Central memory CD8-positive, alpha-beta T cell (primary cell): ENCODE data around the gene SGMS2.
"Not testable (repeated sequence)": the region's sequence is repeated elsewhere in the genome, so short reads cannot be mapped to it uniquely, and the experiment has no call there.

Experiments used
- ATAC-seq: fragments of 150-1000 bp; cut with Tn5 transposase; replicated peaks from 2 replicates; pipeline ENCODE4 v1.10.0; 2022; ENCODE audit warnings: mild to moderate bottlenecking, moderate FRiP score, moderate number of reproducible peaks; ENCODE audit not compliant: poor library complexity, severe bottlenecking; ENCODE audit errors: extremely low read depth
- DNase-seq, 2 donors: peaks; one replicate each; pipeline ENCODE4 v3.0.0; 2021; ENCODE audit warnings: low spot score in 2 of 2
- H3K27ac Mint-ChIP-seq: one replicate; pipeline ENCODE4 v1.8.0; 2022; ENCODE audit warnings: low read depth, mild to moderate bottlenecking, moderate library complexity, mixed read lengths
- H3K27me3 Mint-ChIP-seq: one replicate; pipeline ENCODE4 v1.8.0; 2022; ENCODE audit warnings: mixed read lengths
- H3K36me3 Mint-ChIP-seq: one replicate; pipeline ENCODE4 v1.8.0; 2022; ENCODE audit warnings: mild to moderate bottlenecking, moderate library complexity, mixed read lengths; ENCODE audit not compliant: insufficient read depth
- H3K4me1 Mint-ChIP-seq: one replicate; pipeline ENCODE4 v1.8.0; 2022; ENCODE audit warnings: mixed read lengths
- H3K4me3 Mint-ChIP-seq: one replicate; pipeline ENCODE4 v1.8.0; 2022; ENCODE audit warnings: mild to moderate bottlenecking, moderate library complexity, mixed read lengths
- H3K9me3 Mint-ChIP-seq: one replicate; pipeline ENCODE4 v1.8.0; 2022; ENCODE audit warnings: mixed read lengths

Gene SGMS2

DNA sequence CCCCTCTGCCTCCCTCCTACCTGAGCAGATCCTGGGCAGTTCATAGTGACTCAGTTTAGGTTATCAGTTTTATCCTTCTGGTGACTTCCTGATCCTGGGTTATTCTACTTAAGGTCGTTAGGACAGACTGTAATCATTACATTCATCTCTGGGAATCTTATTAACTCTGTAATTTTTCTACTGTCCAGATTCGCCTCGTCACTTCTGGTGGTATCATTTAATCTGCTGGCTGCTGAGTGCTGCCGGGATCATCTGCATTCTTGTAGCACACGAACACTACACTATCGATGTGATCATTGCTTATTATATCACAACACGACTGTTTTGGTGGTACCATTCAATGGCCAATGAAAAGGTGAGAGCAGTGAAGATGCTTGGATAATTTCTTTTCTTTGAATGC is 83.6 kb downstream of the SGMS2 start:
- Mint-ChIP-seq H3K27me3 (peaks cover 40% of the 10 kb centered on the region), H3K4me1 (no peaks in the 10 kb centered on the region), H3K27ac (no peak overlapping the region), H3K4me3 (no peak overlapping the region), H3K9me3 (no peaks in the 10 kb centered on the region), H3K36me3 (no peaks in the 10 kb centered on the region)
- no peak for DNase-seq
- no peak for ATAC-seq

DNA sequence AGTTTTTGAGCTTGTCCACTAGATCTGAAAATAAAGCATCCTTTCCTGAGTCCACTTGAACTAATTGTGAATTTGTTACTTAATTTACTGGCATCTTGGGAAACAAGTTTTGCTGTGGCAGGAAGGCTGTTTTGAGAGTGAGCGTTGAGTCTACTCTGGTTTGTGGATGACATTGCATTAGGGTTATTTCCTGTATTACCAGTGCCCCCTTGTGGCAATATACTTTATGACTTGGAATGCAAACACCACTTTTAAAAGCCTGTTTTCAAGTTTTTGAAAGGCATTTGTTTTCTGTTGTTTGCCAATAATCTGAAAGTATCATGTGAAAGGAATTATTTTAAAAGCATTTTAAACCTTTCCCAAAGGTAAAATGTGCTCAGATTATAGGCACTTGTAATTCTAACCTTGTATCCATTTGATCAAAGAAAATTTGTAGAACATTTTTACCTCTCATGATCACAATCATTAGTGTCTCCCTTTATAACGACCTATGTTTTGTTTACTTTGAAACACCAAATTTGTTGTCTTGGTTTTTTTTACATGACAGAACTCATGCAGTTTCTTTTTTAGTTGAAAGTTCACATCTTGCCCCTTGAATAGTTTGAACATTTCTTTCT is 88.7 kb downstream of the SGMS2 start:
- no peak overlapping the region for H3K27ac Mint-ChIP-seq
- H3K4me3 Mint-ChIP-seq, result no peak overlapping the region
- H3K27me3 Mint-ChIP-seq, result peaks cover 33% of the 10 kb centered on the region
- no peaks in the 10 kb centered on the region for H3K4me1 Mint-ChIP-seq
- ATAC-seq (peak; percentile 73), DNase-seq (peak in 1 of 2 donors; percentile 22)
- H3K9me3 Mint-ChIP-seq, result no peaks in the 10 kb centered on the region
- H3K36me3 Mint-ChIP-seq, result no peaks in the 10 kb centered on the region

DNA sequence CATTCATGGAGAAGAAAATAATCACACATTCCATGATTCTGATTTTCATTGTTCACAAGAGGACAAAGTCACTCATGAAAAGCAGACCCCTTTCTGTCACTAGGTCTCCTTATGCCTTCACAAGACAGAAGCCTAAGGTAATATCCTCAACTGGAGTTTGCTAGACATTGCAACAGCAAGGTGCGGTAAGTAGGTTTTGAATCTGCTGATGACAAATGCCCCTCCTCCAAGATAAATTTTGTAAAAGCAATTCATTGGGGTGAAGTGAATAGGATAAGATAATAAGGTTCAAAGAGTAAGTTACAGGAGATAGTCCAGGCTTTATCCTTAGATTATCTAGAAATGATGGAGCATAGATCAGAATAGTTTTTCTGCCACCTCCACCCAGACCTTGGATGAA is 90.5 kb downstream of the SGMS2 start:
- H3K4me3 Mint-ChIP-seq, result no peak overlapping the region
- no peak overlapping the region for H3K27ac Mint-ChIP-seq
- no peaks in the 10 kb centered on the region for H3K36me3 Mint-ChIP-seq
- peaks cover 7% of the 10 kb centered on the region for H3K9me3 Mint-ChIP-seq
- ATAC-seq (no peak), DNase-seq (no peak)
- H3K27me3 Mint-ChIP-seq, result peaks cover 42% of the 10 kb centered on the region
- H3K4me1 Mint-ChIP-seq, result no peaks in the 10 kb centered on the region

DNA sequence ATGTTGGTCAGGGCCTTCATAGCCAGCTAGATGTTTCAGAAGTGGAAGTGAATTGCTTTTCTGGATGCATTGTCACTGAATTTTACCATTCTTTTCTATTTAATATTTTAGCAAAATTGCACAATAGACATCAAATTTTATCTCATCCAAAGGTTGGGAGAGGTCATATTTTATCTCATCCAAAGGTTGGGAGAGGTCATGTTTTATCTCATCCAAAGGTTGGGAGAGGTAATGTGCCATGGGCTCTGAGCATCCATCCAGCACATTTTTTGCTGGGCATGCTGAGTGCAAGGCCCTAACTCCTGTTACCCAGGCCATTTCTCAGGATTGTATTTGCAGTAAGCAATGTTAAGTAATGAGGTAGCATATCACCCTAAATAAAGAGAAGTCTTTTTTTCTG is 91.9 kb downstream of the SGMS2 start:
- Mint-ChIP-seq H3K27me3 (peaks cover 49% of the 10 kb centered on the region), H3K36me3 (no peaks in the 10 kb centered on the region), H3K9me3 (peaks cover 7% of the 10 kb centered on the region), H3K4me3 (no peak overlapping the region), H3K27ac (no peak overlapping the region), H3K4me1 (no peaks in the 10 kb centered on the region)
- ATAC-seq (no peak), DNase-seq (no peak)

DNA sequence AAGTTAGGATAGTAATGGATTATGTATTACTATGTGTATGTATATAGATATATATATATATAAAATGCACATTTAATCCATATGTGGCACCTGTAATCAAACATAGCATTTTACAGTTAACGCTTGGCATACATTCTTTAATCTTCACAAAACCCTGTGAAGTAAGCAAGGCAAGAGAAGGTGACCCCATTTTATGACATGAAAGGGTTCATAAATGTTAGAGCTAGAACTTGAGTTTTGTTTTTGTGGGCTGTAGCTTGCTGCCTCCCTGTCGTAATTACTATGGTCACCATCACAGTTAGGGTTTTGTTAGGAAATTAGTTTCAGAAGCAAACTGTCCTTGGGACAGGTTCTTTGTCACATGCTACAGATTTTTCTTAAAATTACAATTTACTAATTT is 92.8 kb downstream of the SGMS2 start:
- H3K36me3 Mint-ChIP-seq, result no peaks in the 10 kb centered on the region
- peaks cover 56% of the 10 kb centered on the region for H3K27me3 Mint-ChIP-seq
- peaks cover 7% of the 10 kb centered on the region for H3K9me3 Mint-ChIP-seq
- ATAC-seq (no peak), DNase-seq (no peak)
- H3K4me1 Mint-ChIP-seq, result no peaks in the 10 kb centered on the region
- H3K27ac Mint-ChIP-seq, result no peak overlapping the region
- no peak overlapping the region for H3K4me3 Mint-ChIP-seq

DNA sequence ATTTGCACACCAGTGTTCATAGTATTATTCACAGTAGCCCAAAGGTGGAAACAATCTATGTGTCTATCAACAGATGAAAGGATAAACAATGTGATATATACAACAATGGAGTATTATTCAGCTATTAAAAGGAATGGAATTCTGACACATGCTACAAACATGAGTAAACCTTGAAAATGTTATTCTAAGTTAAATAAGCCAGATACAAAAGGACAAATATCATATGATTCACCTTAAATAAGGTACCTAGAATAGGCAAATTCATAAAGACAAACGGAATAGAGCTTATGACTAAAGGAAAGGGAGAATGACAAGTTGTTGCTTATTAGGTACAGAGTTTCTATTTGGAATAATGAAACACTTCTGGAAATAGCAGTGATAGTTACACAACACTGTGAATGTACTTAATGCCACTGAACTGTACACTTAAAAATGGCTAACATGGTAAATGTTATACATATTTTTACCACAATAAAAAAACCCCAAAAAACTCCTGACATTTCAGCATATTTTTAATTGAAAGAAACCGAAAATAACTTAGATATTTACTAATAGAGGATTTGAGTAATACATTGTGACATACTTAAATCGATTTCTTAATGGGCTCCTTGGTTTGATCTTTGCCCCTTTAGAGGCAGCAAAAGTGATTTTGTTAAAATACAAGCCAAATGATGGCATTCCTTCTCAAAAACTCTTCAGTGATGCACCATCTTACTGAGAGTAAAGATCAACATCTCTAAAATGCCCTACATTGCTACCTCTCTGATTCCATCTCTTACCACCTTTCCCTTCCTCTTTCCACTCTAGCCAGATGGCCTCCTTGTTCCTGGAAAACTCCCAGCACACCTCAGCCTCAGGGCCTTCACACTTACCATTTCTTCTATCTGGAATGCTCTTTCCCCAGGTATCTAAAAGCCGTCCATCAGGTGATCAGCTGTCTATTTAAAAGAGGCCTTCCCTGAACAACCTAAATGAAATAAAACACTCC is 98.0 kb downstream of the SGMS2 start:
- peaks cover 7% of the 10 kb centered on the region for H3K9me3 Mint-ChIP-seq
- ATAC-seq (no peak), DNase-seq (no peak)
- no peaks in the 10 kb centered on the region for H3K36me3 Mint-ChIP-seq
- no peak overlapping the region for H3K4me3 Mint-ChIP-seq
- peaks cover 44% of the 10 kb centered on the region for H3K27me3 Mint-ChIP-seq
- no peak overlapping the region for H3K27ac Mint-ChIP-seq
- no peaks in the 10 kb centered on the region for H3K4me1 Mint-ChIP-seq

DNA sequence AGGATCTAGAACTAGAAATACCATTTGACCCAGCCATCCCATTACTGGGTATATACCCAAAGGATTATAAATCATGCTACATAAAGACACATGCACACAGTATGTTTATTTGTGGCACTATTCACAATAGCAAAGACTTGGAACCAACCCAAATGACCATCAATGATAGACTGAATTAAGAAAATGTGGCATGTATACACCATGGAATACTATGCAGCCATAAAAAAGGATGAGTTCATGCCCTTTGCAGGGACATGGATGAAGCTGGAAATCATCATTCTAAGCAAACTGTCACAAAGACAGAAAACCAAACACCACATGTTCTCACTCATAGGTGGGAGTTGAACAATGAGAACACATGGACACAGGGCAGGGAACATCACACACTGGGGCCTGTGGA is 101.0 kb downstream of the SGMS2 start:
- not testable (repeated sequence) for H3K27ac Mint-ChIP-seq, H3K4me1 Mint-ChIP-seq, H3K36me3 Mint-ChIP-seq, H3K4me3 Mint-ChIP-seq, ATAC-seq, DNase-seq, H3K9me3 Mint-ChIP-seq
- H3K27me3 Mint-ChIP-seq, result peaks cover 16% of the 10 kb centered on the region

DNA sequence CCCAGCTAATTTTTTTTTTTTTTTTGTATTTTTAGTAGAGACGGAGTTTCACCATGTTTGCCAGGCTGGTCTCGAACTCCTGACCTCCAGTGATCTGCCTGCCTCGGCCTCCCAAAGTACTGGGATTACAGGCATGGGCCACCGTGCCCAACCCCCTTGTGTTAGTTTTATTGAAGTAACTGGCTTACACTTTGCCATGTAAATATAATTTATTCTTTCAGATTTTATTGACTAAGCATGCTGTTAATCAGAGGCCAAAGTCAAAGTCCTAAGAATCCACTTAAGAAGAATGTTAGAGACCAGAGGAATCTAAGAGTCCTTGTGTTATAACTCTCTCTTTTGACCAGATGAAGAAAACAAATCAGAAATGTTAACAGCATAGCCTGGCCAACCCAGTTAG is 102.1 kb downstream of the SGMS2 start:
- peaks cover 10% of the 10 kb centered on the region for H3K4me1 Mint-ChIP-seq
- not testable (repeated sequence) for ATAC-seq, H3K4me3 Mint-ChIP-seq, DNase-seq, H3K9me3 Mint-ChIP-seq, H3K36me3 Mint-ChIP-seq, H3K27me3 Mint-ChIP-seq, H3K27ac Mint-ChIP-seq

DNA sequence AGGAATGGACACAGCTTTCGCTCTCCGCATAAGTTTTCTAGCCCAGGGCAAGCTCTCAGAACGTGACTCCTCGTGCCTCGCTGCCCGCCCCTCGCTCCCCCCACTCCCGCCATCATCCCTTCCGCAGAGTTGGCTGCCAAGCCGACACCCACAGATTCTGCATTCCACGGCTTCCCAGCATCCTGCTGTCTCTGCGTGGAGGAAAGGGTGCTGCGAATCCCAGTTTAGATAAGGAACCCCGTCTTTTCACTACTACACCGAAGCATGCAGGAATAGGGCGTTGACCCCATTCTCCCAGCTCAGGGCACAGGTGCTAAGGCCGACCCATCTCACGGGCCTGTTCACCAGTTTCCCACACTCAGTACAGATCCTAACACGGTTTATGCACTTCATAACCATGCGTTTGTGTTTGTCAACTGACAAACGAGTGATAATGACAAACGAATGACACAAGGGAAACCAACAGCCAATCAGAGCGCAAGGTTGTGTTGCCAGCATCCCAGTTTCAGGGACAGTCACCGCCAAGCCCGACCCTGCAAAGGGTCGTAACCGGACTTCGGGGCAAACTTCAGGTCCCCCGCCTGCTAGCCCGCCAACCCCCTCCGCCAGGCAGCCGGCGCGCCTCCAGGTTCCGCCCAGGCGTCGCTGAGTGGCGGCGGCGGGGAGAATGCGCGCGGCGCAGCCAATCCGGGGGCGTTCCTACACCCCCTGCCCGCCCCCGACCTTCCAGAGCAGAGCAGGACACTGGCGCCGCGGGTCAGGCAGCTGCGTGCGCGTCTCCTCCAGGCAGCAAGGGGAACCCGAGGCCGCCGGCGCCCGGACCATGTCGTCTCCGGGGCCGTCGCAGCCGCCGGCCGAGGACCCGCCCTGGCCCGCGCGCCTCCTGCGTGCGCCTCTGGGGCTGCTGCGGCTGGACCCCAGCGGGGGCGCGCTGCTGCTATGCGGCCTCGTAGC is 106.4 kb downstream of the SGMS2 start, which contains the start of gene CYP2U1:
CYP2U1 (plus strand) TSS at position 729 of the 954 bp plus-strand sequence; CDS start at position 824, 95 bp downstream.
- ATAC-seq (peak; percentile 94), DNase-seq (peak; percentile 65)
- Mint-ChIP-seq H3K27ac (peak within 1 kb of the TSS; percentile 49), H3K4me1 (peaks cover 27% of the 10 kb centered on the region), H3K4me3 (peak within 1 kb of the TSS; percentile 78), H3K9me3 (no peaks in the 10 kb centered on the region), H3K36me3 (peaks cover 6% of the 10 kb centered on the region), H3K27me3 (no peaks in the 10 kb centered on the region)

DNA sequence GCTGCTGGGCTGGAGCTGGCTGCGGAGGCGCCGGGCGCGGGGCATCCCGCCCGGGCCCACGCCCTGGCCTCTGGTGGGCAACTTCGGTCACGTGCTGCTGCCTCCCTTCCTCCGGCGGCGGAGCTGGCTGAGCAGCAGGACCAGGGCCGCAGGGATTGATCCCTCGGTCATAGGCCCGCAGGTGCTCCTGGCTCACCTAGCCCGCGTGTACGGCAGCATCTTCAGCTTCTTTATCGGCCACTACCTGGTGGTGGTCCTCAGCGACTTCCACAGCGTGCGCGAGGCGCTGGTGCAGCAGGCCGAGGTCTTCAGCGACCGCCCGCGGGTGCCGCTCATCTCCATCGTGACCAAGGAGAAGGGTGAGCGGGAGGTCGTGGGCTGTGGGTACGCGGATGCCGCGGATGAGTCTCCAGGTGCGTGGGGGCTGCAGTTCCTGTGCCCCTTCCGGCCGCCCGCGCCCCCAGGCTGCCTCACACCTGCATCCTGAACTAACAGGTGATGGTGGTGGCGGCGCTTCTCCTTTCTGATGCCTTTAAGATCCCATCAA is 107.1 kb downstream of the SGMS2 start:
- peak overlapping the region; percentile 78 for H3K4me3 Mint-ChIP-seq
- no peaks in the 10 kb centered on the region for H3K27me3 Mint-ChIP-seq
- H3K9me3 Mint-ChIP-seq, result no peaks in the 10 kb centered on the region
- ATAC-seq (peak; percentile 13), DNase-seq (no peak)
- H3K36me3 Mint-ChIP-seq, result peaks cover 7% of the 10 kb centered on the region
- peaks cover 29% of the 10 kb centered on the region for H3K4me1 Mint-ChIP-seq
- peak overlapping the region; percentile 49 for H3K27ac Mint-ChIP-seq

DNA sequence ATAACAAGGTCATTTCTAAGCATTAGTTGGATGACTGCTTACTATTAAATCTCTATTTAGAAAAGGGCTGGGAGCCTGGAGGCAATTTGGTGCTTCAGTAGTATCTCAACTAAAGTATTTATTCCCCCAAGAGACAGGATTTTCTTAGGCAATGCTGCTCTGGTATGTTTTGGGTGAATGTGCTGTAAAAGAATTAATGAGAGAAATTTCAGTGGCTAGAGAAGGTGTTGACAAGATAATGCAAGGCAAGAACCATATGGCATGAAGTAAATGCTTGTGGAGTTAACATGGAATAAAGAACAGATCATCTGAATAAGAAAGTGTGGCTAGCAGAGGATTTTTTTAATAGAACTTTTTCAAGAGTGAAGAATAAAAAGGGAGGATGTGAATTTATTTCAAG is 110.5 kb downstream of the SGMS2 start:
- no peaks in the 10 kb centered on the region for H3K9me3 Mint-ChIP-seq
- peaks cover 32% of the 10 kb centered on the region for H3K4me1 Mint-ChIP-seq
- no peaks in the 10 kb centered on the region for H3K27me3 Mint-ChIP-seq
- H3K36me3 Mint-ChIP-seq, result peaks cover 12% of the 10 kb centered on the region
- DNase-seq (no peak), ATAC-seq (no peak)
- no peak overlapping the region for H3K4me3 Mint-ChIP-seq
- H3K27ac Mint-ChIP-seq, result no peak overlapping the region

DNA sequence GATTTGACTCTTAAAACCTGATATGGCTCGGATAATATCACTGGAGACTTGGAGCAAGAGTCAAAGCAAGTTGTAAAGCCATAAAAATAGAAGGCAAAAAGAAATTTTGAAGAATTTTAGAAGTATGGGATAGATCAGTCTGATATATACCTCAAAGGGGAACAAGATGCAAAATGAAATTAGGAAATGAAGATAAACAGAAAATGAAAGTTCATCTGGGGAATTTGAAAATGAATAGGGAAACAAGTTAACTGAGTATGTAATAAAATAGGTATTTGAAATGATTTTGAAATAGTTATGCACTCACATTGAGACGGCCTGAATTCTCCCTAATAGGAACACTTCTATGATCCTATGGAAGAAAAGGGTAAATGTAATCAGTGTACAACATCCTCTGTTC is 112.3 kb downstream of the SGMS2 start:
- DNase-seq (no peak), ATAC-seq (no peak)
- Mint-ChIP-seq H3K27me3 (no peaks in the 10 kb centered on the region), H3K9me3 (no peaks in the 10 kb centered on the region), H3K4me3 (no peak overlapping the region), H3K4me1 (peaks cover 21% of the 10 kb centered on the region), H3K27ac (no peak overlapping the region), H3K36me3 (peaks cover 9% of the 10 kb centered on the region)
